ENCODE results near the gene GTPBP1. TPM values are rescaled to one million over a fixed set of nuclear protein-coding genes. Genes with fewer than 3 reads are reported as not detected.

The GTPBP1 gene
- total RNA-seq, 2 donors from 2014 or later, result 42.9 to 73.5 TPM

DNA sequence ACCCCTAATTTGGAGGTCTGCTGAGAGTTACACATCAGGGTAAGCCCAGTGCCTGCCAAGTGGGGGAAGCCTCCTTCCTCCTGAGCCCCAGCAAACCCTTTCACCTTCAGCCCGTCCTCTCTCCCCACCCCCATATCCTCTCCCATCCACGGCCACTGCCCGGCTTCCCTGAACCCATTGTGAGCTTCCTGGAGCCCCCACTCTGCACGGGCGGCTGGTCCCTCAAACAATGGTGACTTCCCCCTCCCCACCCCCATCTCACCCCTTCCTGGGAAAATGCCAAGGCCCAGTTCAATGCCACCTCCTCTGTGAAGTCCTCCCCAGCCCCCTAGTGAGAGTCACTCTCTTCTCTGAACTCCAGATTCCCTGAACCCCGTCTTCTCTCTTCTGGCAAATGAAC lies 70.3 kb downstream of the GTPBP1 start:
- Histone ChIP-seq H3K27ac (no peak overlapping the region), H3K4me3 (no peak overlapping the region), H3K4me1 (ENCODE audit: control insufficient read depth in 1 of 2, low read depth in 2 of 2) (peaks cover 0 to 5% of the 10 kb centered on the region in 2 donors), H3K9me3 (no peaks in the 10 kb centered on the region), H3K27me3 (replicated peaks; ENCODE audit: insufficient read depth) (no peaks in the 10 kb centered on the region), H3K36me3 (no peaks in the 10 kb centered on the region)
- no peak for DNase-seq (ENCODE audit: low spot score)
- ATAC-seq (ENCODE audit: insufficient number of reproducible peaks, low FRiP score, low read depth), result no peak
- TF ChIP-seq, protein P1, sequence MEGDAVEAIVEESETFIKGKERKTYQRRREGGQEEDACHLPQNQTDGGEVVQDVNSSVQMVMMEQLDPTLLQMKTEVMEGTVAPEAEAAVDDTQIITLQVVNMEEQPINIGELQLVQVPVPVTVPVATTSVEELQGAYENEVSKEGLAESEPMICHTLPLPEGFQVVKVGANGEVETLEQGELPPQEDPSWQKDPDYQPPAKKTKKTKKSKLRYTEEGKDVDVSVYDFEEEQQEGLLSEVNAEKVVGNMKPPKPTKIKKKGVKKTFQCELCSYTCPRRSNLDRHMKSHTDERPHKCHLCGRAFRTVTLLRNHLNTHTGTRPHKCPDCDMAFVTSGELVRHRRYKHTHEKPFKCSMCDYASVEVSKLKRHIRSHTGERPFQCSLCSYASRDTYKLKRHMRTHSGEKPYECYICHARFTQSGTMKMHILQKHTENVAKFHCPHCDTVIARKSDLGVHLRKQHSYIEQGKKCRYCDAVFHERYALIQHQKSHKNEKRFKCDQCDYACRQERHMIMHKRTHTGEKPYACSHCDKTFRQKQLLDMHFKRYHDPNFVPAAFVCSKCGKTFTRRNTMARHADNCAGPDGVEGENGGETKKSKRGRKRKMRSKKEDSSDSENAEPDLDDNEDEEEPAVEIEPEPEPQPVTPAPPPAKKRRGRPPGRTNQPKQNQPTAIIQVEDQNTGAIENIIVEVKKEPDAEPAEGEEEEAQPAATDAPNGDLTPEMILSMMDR (IDR thresholded peaks at IDR 0.05), result no peak

DNA sequence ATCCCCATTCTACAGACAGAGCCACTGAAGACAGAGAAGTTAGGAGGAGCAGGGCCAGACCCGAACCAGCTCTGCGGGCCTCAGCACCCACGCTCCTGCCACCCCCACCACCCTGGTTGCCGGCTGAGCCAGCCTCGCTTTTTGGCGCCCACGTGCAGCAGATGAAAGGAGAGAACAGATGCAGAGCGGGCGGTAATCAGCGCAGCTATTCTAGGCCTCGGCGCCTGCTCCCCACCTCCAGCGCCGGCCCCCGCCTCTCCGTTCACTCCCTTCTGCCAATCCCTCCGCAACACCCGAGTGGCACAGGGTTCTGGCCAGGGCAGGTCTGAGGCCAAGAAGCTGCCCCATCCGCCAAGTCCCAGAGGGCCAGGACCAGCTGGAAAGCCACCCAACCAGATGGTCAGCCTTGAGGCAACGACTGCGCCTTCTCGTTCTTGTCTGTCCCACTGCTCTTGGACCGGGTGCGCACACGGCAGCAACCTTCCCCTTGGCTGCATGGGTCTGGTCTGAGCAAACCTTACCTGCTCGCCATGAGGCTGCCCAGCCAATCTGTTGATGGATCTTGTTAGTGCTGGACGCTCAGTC lies 71.4 kb downstream of the GTPBP1 start:
- no peak for DNase-seq (ENCODE audit: low spot score)
- TF ChIP-seq, protein P1 (IDR thresholded peaks at IDR 0.05), result no peak
- Histone ChIP-seq H3K4me3 (no peak overlapping the region), H3K4me1 (ENCODE audit: control insufficient read depth in 1 of 2, low read depth in 2 of 2) (peaks cover 0 to 16% of the 10 kb centered on the region in 2 donors), H3K27ac (no peak overlapping the region), H3K27me3 (replicated peaks; ENCODE audit: insufficient read depth) (no peaks in the 10 kb centered on the region), H3K9me3 (no peaks in the 10 kb centered on the region), H3K36me3 (no peaks in the 10 kb centered on the region)
- ATAC-seq (ENCODE audit: insufficient number of reproducible peaks, low FRiP score, low read depth), result no peak

DNA sequence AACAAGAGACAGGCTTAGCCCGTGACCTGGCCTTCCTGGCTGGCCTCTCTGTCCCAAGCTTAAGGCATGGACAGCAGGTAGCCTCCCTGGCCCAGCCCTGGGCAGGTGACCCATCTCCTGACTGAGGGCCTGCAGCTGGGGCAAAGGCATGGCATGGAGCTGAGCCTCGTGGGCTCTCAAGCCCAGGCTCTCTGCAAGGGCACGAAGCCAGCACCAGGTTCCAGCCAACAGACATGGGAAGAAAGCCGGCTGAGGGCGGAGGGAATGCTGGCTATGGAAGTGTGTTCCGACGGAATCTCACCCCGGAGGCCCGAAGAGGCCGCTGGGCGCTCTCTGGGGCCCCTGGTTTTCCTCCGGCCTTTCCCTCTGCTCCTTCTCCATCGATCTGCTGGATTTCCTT lies 75.3 kb downstream of the GTPBP1 start:
- Histone ChIP-seq H3K27ac (no peak overlapping the region), H3K4me1 (ENCODE audit: control insufficient read depth in 1 of 2, low read depth in 2 of 2) (peaks cover 2 to 39% of the 10 kb centered on the region in 2 donors), H3K36me3 (no peaks in the 10 kb centered on the region), H3K9me3 (no peaks in the 10 kb centered on the region), H3K27me3 (replicated peaks; ENCODE audit: insufficient read depth) (no peaks in the 10 kb centered on the region), H3K4me3 (no peak overlapping the region)
- no peak for ATAC-seq (ENCODE audit: insufficient number of reproducible peaks, low FRiP score, low read depth)
- TF ChIP-seq, protein P1 (IDR thresholded peaks at IDR 0.05), result no peak
- no peak for DNase-seq (ENCODE audit: low spot score)

DNA sequence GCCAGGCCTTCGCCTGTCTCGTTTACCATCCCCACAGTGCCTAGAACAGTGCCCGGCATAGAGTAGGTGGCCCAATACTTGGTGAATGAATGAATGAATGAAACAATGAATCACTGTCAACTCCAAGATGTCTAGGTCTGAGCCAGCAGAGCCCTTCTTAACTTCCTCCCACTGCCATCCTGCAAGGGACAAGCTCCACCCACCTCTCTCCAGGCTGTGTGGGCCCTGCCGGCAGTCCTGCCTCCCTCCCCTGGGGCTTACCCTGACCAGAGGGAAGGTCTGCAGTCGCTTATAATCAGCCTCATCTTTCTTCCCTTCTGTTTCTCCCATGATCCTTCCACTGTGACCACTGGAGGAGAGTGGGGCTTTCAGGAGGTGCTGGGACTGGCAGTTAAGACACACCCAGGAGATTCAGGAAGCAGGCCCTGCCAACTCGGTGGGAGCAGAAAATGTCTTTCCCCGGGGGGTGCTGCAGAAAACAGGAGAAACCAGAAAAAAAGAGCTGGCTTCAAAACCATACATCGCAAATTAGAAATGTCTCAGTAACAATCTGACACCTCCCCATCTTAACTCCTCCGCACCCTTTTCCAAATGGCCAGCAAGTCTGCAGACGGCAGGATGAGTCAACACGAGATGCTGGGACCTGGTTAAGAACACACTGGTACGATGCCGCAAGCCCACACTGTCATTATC lies 76.8 kb downstream of the GTPBP1 start:
- Histone ChIP-seq H3K4me1 (ENCODE audit: control insufficient read depth in 1 of 2, low read depth in 2 of 2) (peaks cover 12 to 54% of the 10 kb centered on the region in 2 donors), H3K9me3 (no peaks in the 10 kb centered on the region), H3K27ac (peak overlapping the region in 1 of 2 donors; percentile 25), H3K4me3 (no peak overlapping the region), H3K27me3 (replicated peaks; ENCODE audit: insufficient read depth) (no peaks in the 10 kb centered on the region), H3K36me3 (no peaks in the 10 kb centered on the region)
- TF ChIP-seq, protein P1 (IDR thresholded peaks at IDR 0.05), result no peak
- ATAC-seq (ENCODE audit: insufficient number of reproducible peaks, low FRiP score, low read depth) (no peak), DNase-seq (ENCODE audit: low spot score) (no peak)

Other genes starting within 250 kb of the GTPBP1 start
- gene KDELR3, start 237.8 kb upstream of the GTPBP1 start, total RNA-seq, result 10 to 100 TPM; 16.8 to 52.9 TPM
- 100 to 1,000 TPM; 663 to 682 TPM for gene DDX17, start 199.6 kb upstream of the GTPBP1 start, total RNA-seq
- gene DMC1, start 135.8 kb upstream of the GTPBP1 start, total RNA-seq, result 1 to 10 TPM in 1 of 2 donors, not detected in 1; 3.1 TPM
- gene FAM227A, start 49.6 kb upstream of the GTPBP1 start, total RNA-seq, result 1 to 10 TPM in 1 of 2 donors, under 1 TPM in 1; 0.71 to 1.9 TPM
- gene CBY1, start 49.3 kb upstream of the GTPBP1 start, total RNA-seq, result 10 to 100 TPM; 13.8 TPM
- gene TOMM22, start 24.0 kb upstream of the GTPBP1 start, total RNA-seq, result 10 to 100 TPM; 16.1 to 35.8 TPM
- gene JOSD1, start 5.0 kb upstream of the GTPBP1 start, total RNA-seq, result 10 to 100 TPM; 45.6 to 83.9 TPM
- gene SUN2, start 50.1 kb downstream of the GTPBP1 start, total RNA-seq, result 1,000 to 10,000 TPM; 1,125 to 1,215 TPM
- gene DNAL4, start 88.2 kb downstream of the GTPBP1 start, total RNA-seq, result 10 to 100 TPM in 1 of 2 donors, 1 to 10 TPM in 1; 9.5 to 20.8 TPM
- 10 to 100 TPM; 29.3 to 50.8 TPM for gene NPTXR, start 138.1 kb downstream of the GTPBP1 start, total RNA-seq
- 100 to 1,000 TPM in 1 of 2 donors, 10 to 100 TPM in 1; 80.1 to 111 TPM for gene CBX6, start 166.3 kb downstream of the GTPBP1 start, total RNA-seq

All from thoracic aorta (tissue), 2 donors.